K562 (cell line): ENCODE measurements around the gene LRRC51. TPM values are rescaled to one million over a fixed set of nuclear protein-coding genes. Genes with fewer than 3 reads are reported as not detected.

Source experiments
- ELF1 ChIP-seq: fragments of 200-800 bp; sonication (Bioruptor generic); IDR thresholded peaks from 2 replicates; pipeline ENCODE4 v1.6.1; 2016; ENCODE audit warnings: missing genetic modification characterization, missing compliant biosample characterization
- ESRRB ChIP-seq: fragments of 250-450 bp; sonication (Bioruptor Pico); IDR thresholded peaks from 2 replicates; pipeline ENCODE4 v1.5.0; 2020; ENCODE audit warnings: mild to moderate bottlenecking, moderate library complexity, borderline replicate concordance
- ETS1 ChIP-seq: conservative IDR thresholded peaks from 2 replicates; pipeline ENCODE4 v1.6.1; 2011; ENCODE audit warnings: low read depth, mild to moderate bottlenecking, low read length; ENCODE audit not compliant: control insufficient read depth
- ETV5 ChIP-seq: sonication (generic); formaldehyde crosslinking; IDR thresholded peaks from 2 replicates; pipeline ENCODE4 v1.4.0; 2020; ENCODE audit warnings: low read depth, mild to moderate bottlenecking, missing genetic modification reagents
- HCFC1 ChIP-seq: IDR thresholded peaks from 2 replicates; pipeline ENCODE4 v1.6.1; 2012; ENCODE audit warnings: low read depth, low read length, improper control_type of control experiment
- HDAC6 ChIP-seq: IDR thresholded peaks from 2 replicates; pipeline ENCODE4 v1.6.1; 2012; ENCODE audit warnings: low read depth, mild to moderate bottlenecking, control low read depth, inconsistent platforms, low read length, moderate library complexity
- MAFF ChIP-seq: IDR thresholded peaks from 2 replicates; pipeline ENCODE4 v1.6.1; 2012; ENCODE audit warnings: low read length, improper control_type of control experiment
- NFXL1 ChIP-seq: fragments of 450-650 bp; formaldehyde crosslinking; IDR thresholded peaks from 2 replicates; pipeline ENCODE4 v1.4.0; 2021; ENCODE audit warnings: mild to moderate bottlenecking
- RERE ChIP-seq: sonication (generic); formaldehyde crosslinking; IDR thresholded peaks from 2 replicates; pipeline ENCODE4 v1.8.0; 2023; ENCODE audit warnings: missing genetic modification reagents, mild to moderate bottlenecking, borderline replicate concordance
- SIRT6 ChIP-seq: IDR thresholded peaks from one replicate; pipeline ENCODE4 v1.6.1; 2012; ENCODE audit warnings: low read depth, mild to moderate bottlenecking, control low read depth, inconsistent platforms, low read length, moderate library complexity
- SPI1 ChIP-seq: IDR thresholded peaks from 2 replicates; pipeline ENCODE4 v1.6.1; 2011; ENCODE audit warnings: low read depth, low read length, control low read depth, borderline replicate concordance
- TAF1 ChIP-seq: IDR thresholded peaks from 2 replicates; pipeline ENCODE4 v1.6.1; 2011; ENCODE audit warnings: mild to moderate bottlenecking, low read length, moderate library complexity; ENCODE audit not compliant: insufficient read depth, control insufficient read depth, severe bottlenecking; ENCODE audit errors: extremely low read depth
- TCF3 ChIP-seq: sonication (generic); formaldehyde crosslinking; IDR thresholded peaks from 2 replicates; pipeline ENCODE4 v1.4.0; 2020; ENCODE audit warnings: mild to moderate bottlenecking, missing genetic modification reagents
- UBTF ChIP-seq, 2 experiments: IDR thresholded peaks; 2 replicates each; pipeline ENCODE4 v1.6.1; 2012; ENCODE audit warnings: improper control_type of control experiment in 2 of 2, low read depth in 2 of 2, low read length in 2 of 2, borderline replicate concordance in 1 of 2
- ZNF232 ChIP-seq: sonication (generic); formaldehyde crosslinking; IDR thresholded peaks from 2 replicates; pipeline ENCODE4 v1.8.0; 2022; ENCODE audit warnings: mild to moderate bottlenecking, missing genetic modification reagents
- ZNF274 ChIP-seq: IDR thresholded peaks from 2 replicates; pipeline ENCODE4 v1.6.1; 2011; ENCODE audit warnings: low read depth, mild to moderate bottlenecking, low read length, moderate library complexity, borderline replicate concordance
- ZNF561 ChIP-seq: fragments of 450-650 bp; formaldehyde crosslinking; conservative IDR thresholded peaks from 2 replicates; pipeline ENCODE4 v1.4.0; 2020; ENCODE audit warnings: mild to moderate bottlenecking, moderate library complexity
- ZNF75A ChIP-seq: fragments of 450-650 bp; formaldehyde crosslinking; IDR thresholded peaks from 2 replicates; pipeline ENCODE4 v1.4.0; 2020; ENCODE audit warnings: mild to moderate bottlenecking
- polyA plus RNA-seq, 8 experiments: library from polyadenylated mRNA; depleted of rRNA in 4 of 8; stranded (reverse) in 5 of 8; unstranded in 3 of 8; fragments of >200 nt; fragmentation: Nextera tagmentation in 2 of 8; fragmentation: Illumina TruSeq in 1 of 8; extraction: Ambion mirVana in 2 of 8; extraction: Trizol in 1 of 8; gene quantifications; 2 replicates each; pipeline versions ENCODE4 v1.2.1 to v1.2.3, GENCODE V29; 2011 to 2014; ENCODE audit warnings: inconsistent platforms in 1 of 8, missing spikeins in 1 of 8
- total RNA-seq, 7 experiments: library from RNA; depleted of rRNA in 6 of 7; stranded (reverse); fragments of >200 nt in 6 of 7; fragmentation: Illumina TruSeq in 2 of 7; extraction: Trizol in 2 of 7; gene quantifications; 2 replicates each; pipeline versions ENCODE4 v1.2.1 to v1.2.3, GENCODE V29; 2011 to 2021; ENCODE audit warnings: low replicate concordance in 1 of 7

LRRC51 gene
- total and polyA plus RNA-seq, 9 of the 15 experiments (the other 6 are each of a cell fraction or from before 2014, with no cell fraction given), result 4.7 to 10.6 (median 5.6) TPM

GRCh38 chr11:72112143-72112977, 31.7 kb downstream of the LRRC51 start, which contains the start of gene ANAPC15 (continued):
- no peak for TF ChIP-seq RERE (CRISPR knock-in tag)
- peak; percentile 56; the same call in 1 of the 2 replicates for TF ChIP-seq TCF3 (CRISPR knock-in tag)
- peak; percentile 71 for TF ChIP-seq HCFC1
- no peak for TF ChIP-seq UBTF (IDR thresholded peaks at IDR 0.05; ENCODE audit: borderline replicate concordance in 1 of 2, low read depth in 2 of 2, low read length in 2 of 2)
- no peak for TF ChIP-seq MAFF
- peak; percentile 88 for TF ChIP-seq ELF1 (tag)
- no peak for TF ChIP-seq NFXL1 (CRISPR knock-in tag)
- TF ChIP-seq ZNF232 (CRISPR knock-in tag), result no peak
- TF ChIP-seq ZNF561, result no peak
- no peak for TF ChIP-seq HDAC6
- peak; percentile 88 for TF ChIP-seq SPI1
- TF ChIP-seq ETV5 (CRISPR knock-in tag), result no peak; the same call in 1 of the 2 replicates
- no peak for TF ChIP-seq ZNF75A (CRISPR knock-in tag)
- no peak for TF ChIP-seq SIRT6
- peak; percentile 83 for TF ChIP-seq TAF1
- no peak for TF ChIP-seq ZNF274
- TF ChIP-seq ETS1, result no peak
- no peak for TF ChIP-seq ESRRB (CRISPR knock-in tag)
